ENCODE results near the gene TMEFF2. TPM values are rescaled to one million over a fixed set of nuclear protein-coding genes. Genes with fewer than 3 reads are reported as not detected.

TMEFF2 gene
- total RNA-seq, 2 experiments from 2014 or later: not detected

DNA sequence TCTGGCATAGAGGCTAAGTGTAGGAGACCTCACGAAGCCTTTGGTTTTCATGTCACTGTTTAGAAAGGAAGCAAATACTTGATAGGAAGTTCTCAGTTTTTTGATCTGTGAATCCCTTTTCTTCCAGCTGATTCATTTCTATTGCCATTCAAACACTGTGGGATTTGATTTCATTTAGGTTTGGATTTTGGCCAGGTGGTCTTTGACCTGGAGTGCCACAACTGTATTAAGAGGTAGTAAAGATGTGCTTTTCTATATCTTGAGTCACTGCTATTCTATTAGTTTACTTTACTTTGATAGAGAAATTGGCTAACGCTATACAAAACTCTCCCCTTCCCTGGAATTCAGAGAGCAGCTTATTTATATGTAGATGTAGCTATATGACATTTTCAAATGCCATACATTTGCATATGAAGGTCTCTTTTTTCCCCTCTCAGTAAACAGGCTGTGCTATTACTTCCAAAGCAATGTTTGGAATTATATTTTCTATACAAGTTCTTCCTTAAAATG is 215.5 kb downstream of the TMEFF2 start:
- no peak overlapping the region for H3K4me3 Mint-ChIP-seq

DNA sequence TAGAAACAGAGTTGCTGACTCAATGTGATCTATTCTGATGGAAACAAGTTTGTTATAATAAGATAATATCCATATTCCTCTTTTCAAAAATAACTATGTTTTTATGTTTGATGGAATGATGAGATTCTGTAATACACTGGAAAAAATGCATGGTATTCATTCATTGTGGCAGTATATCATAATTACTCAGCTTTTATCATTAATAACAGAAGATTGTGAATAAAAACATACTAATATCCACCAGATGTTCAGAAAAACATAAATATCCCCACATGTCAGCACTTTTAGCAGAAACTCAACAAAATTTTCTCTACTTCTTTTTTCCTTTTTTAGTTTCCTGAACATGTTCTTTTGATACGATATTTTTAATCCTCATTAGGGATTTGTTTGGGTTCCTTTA is 217.0 kb downstream of the TMEFF2 start:
- Mint-ChIP-seq H3K27me3 (peaks cover 11% of the 10 kb centered on the region), H3K27ac (no peak overlapping the region), H3K4me1 (no peaks in the 10 kb centered on the region), H3K9me3 (no peaks in the 10 kb centered on the region), H3K36me3 (no peaks in the 10 kb centered on the region), H3K4me3 (no peak overlapping the region)
- DNase-seq: no peak

More for the DNA sequence above, 215.5 kb downstream of the TMEFF2 start:
- H3K9me3 Mint-ChIP-seq: no peaks in the 10 kb centered on the region
- H3K4me1 Mint-ChIP-seq: no peaks in the 10 kb centered on the region
- DNase-seq: no peak
- H3K27me3 Mint-ChIP-seq: peaks cover 6% of the 10 kb centered on the region
- H3K27ac Mint-ChIP-seq: no peak overlapping the region
- H3K36me3 Mint-ChIP-seq: no peaks in the 10 kb centered on the region

DNA sequence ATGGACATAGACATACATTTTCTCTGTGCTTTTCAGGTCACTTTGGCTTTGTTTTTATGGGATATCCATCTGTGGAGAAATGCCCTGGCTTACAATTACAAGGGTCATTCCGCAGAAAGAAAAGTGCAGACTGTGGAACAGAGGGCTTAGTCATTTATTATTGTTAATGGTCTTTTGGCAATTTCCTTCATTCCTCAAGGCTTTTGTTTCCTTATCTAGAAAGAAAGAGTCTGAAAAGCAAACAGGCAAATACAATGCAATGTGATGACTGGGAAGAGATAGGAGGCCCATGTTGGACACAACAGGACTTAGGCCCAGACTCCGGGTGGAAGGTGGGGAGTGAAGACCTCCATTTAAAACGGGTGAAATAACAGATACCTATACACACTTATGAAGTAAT is 218.3 kb downstream of the TMEFF2 start:
- H3K27me3 Mint-ChIP-seq: peaks cover 16% of the 10 kb centered on the region
- H3K27ac Mint-ChIP-seq: no peak overlapping the region
- H3K4me1 Mint-ChIP-seq: no peaks in the 10 kb centered on the region
- no peaks in the 10 kb centered on the region for H3K36me3 Mint-ChIP-seq
- no peak for DNase-seq
- no peaks in the 10 kb centered on the region for H3K9me3 Mint-ChIP-seq
- H3K4me3 Mint-ChIP-seq: no peak overlapping the region

DNA sequence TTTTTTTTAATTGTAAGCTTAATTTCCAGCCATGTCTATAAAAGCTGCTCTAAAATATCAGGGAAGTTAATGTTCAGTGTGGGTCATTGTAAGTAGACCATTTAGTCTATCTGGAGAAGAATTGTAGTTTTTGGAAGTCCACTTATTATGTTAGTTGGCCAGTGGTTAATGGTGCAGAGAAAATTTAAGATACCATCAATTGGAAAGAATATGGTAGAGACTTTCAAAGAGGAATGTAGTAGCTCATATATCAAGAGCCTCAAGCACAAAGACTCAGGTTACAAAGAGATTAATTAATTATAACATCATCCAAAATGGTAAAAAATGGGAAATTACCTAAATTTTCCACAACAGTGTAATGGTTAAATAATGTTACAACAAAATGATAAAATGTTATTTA is 220.1 kb downstream of the TMEFF2 start:
- no peaks in the 10 kb centered on the region for H3K9me3 Mint-ChIP-seq

DNA sequence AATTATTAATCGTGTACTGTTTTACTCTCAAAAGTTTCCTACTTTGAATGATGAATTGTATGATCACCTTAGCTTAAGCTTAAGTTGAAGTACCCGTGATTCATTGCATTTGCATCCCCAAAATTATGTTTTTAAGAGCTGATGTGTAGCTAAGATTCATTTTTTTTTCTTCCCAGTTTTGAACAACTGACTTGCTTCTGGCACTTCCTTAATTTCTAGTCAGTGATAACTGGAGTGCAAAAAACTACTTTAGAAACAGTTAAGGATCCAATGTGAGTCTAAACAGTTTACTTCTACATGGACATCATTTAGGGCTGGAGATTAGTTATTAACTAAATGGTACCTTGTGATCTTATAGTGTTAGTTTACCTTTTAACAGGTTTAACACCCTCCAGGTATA is 223.9 kb downstream of the TMEFF2 start:
- Mint-ChIP-seq H3K4me1 (no peaks in the 10 kb centered on the region), H3K9me3 (no peaks in the 10 kb centered on the region)

More for the DNA sequence above, 220.1 kb downstream of the TMEFF2 start:
- no peaks in the 10 kb centered on the region for H3K36me3 Mint-ChIP-seq
- no peaks in the 10 kb centered on the region for H3K4me1 Mint-ChIP-seq
- H3K4me3 Mint-ChIP-seq: no peak overlapping the region
- no peak overlapping the region for H3K27ac Mint-ChIP-seq
- DNase-seq: no peak
- peaks cover 9% of the 10 kb centered on the region for H3K27me3 Mint-ChIP-seq

DNA sequence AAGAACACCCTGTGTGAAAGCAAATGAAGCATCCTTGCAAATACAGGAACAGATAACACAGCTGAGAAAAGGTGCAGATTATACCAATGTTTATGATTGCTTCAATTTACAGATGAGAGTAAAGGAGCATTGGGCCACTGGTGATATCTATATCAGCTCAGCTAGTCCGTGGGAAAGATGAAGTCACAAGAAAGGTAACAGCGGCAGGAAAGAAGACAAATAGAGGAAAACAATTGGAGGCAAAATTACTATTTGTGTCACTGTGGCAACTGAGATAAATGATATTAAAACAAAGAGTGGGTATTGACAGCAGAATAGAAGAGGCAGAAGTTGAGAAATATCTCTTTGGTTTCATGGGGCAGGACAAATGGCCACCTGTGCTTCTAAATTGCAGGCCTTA is 226.6 kb downstream of the TMEFF2 start:
- no peak overlapping the region for H3K4me3 Mint-ChIP-seq
- no peak overlapping the region for H3K27ac Mint-ChIP-seq
- no peak for DNase-seq
- no peaks in the 10 kb centered on the region for H3K36me3 Mint-ChIP-seq
- H3K9me3 Mint-ChIP-seq: no peaks in the 10 kb centered on the region
- H3K4me1 Mint-ChIP-seq: no peaks in the 10 kb centered on the region
- peaks cover 11% of the 10 kb centered on the region for H3K27me3 Mint-ChIP-seq

More for the DNA sequence above, 223.9 kb downstream of the TMEFF2 start:
- H3K27ac Mint-ChIP-seq: no peak overlapping the region
- peaks cover 9% of the 10 kb centered on the region for H3K27me3 Mint-ChIP-seq
- H3K36me3 Mint-ChIP-seq: no peaks in the 10 kb centered on the region
- H3K4me3 Mint-ChIP-seq: no peak overlapping the region
- no peak for DNase-seq

DNA sequence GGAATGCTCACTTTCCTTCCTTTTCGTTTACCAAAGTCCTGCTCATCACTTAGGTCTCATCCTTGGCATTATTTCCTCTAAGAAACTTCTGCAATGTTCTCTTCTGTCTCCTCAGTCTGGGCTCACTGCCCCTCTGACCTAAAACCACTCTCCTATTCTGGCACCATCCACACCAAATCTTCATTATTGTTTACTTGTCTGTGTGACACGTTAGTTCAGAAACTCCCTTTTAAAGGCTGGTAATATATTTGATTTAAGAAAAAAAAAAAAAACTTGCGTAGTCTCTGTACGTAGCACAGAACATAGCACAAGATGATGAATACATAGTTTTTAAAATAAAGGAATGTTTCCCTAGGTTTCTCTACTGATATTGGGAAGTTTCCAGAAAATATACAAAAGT is 229.0 kb downstream of the TMEFF2 start:
- Mint-ChIP-seq H3K27me3 (peaks cover 6% of the 10 kb centered on the region), H3K9me3 (no peaks in the 10 kb centered on the region), H3K4me3 (no peak overlapping the region)

DNA sequence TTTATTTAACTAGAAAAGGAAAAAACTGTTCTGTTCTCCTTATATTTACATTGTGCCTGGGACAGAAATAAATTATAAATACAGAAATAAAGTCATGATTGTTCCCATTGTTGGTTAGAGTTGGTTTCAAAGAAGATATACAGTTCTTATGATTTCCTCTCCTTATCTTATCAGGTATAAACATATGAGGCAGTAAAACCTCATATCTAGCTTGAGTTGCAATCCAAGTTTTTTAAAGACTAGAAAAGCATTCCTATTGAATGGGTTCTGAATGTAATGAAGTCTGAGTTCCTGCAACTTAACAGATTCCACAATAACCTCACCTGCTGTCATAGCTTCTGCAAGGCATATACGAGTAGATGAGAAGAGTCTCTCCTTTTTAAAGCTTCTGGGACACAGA is 233.2 kb downstream of the TMEFF2 start:
- Mint-ChIP-seq H3K36me3 (no peaks in the 10 kb centered on the region), H3K4me1 (no peaks in the 10 kb centered on the region), H3K27me3 (peaks cover 6% of the 10 kb centered on the region), H3K4me3 (no peak overlapping the region), H3K27ac (no peak overlapping the region), H3K9me3 (no peaks in the 10 kb centered on the region)
- no peak for DNase-seq

More for the DNA sequence above, 229.0 kb downstream of the TMEFF2 start:
- Mint-ChIP-seq H3K36me3 (no peaks in the 10 kb centered on the region), H3K27ac (no peak overlapping the region), H3K4me1 (no peaks in the 10 kb centered on the region)
- DNase-seq: no peak

DNA sequence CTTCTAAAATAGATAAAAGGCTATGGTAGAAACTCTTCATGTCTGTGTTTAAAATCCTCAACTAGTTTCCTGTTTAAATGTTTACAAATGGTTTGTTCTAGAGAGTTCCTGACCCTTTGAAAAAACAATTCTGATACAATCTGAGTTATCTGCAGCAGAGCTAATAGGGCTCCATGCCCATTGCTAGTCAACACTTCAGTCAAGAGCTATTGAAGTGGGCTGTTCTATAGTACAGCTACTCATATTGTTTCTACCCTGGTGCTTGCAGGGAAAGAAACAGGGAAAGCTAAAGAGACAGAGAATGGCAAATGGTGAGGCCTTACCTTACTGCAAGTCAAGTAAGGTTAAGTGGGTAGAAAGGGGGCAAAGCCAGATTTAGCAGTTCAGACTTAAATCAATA is 235.5 kb downstream of the TMEFF2 start:
- no peak for DNase-seq
- Mint-ChIP-seq H3K27me3 (peaks cover 14% of the 10 kb centered on the region), H3K4me3 (no peak overlapping the region), H3K9me3 (no peaks in the 10 kb centered on the region), H3K36me3 (no peaks in the 10 kb centered on the region), H3K4me1 (no peaks in the 10 kb centered on the region), H3K27ac (no peak overlapping the region)

DNA sequence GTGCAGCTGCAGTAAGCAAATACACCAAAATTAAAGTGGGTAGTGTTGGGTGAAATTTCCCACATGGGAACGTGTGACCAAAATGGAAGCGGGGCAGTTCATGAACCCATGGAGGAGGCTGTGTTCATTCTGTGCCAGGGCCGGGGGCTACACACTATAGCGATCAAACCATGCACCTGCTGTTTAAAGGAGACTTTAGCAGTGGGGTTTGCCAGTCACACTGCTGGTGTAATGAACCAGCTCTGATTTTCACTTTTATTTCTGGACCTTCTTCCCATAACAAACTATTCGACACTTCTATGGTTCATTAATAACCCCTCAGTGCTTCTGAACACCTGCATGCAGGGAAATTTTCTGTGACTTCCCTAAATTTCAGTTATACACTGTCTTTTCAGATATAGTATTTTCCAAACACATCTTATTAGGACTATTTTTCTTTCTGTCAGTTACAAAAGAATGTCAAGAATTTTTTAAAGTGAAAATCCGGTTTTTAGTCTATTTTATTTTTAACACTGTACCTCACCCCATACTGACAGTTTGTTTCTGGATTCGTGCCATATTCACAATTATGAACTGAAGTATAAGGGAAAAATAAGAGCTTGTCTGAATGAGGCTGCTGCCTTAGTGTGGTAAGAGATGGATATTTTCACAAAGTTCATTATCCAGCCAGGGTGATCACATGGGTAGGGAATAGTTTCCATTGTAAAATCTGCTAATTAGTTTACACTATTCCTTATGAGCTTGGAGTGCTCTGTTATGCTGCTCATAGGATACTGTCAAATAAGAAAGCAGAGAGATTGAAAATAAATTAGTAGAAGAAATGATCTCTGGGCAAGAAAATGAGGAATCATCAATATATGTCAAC is 236.5 kb downstream of the TMEFF2 start:
- peaks cover 11% of the 10 kb centered on the region for H3K27me3 Mint-ChIP-seq
- H3K36me3 Mint-ChIP-seq: no peaks in the 10 kb centered on the region
- H3K4me3 Mint-ChIP-seq: no peak overlapping the region
- H3K4me1 Mint-ChIP-seq: no peaks in the 10 kb centered on the region
- no peak overlapping the region for H3K27ac Mint-ChIP-seq
- DNase-seq: no peak
- no peaks in the 10 kb centered on the region for H3K9me3 Mint-ChIP-seq

DNA sequence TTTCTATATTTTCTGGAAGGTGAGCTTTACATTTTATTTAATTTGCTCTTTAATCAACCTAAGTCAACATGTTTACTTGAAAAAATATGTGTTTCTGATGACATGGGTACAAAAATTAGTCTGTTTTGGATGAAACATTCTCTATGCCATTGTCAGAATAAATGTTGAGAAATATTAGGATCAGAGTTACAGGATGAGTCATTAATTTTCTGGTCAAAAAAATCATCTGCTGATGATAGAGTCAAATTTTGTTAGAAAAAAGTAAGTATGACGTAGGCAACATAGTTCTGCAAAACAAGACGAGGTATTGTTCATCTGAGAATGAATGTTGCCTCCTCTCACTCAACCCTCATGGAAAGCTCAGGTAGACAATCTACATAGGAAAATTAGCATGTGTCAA is 240.3 kb downstream of the TMEFF2 start:
- Mint-ChIP-seq H3K4me1 (no peaks in the 10 kb centered on the region), H3K27me3 (peaks cover 11% of the 10 kb centered on the region), H3K27ac (no peak overlapping the region), H3K9me3 (no peaks in the 10 kb centered on the region), H3K36me3 (no peaks in the 10 kb centered on the region), H3K4me3 (no peak overlapping the region)
- DNase-seq: no peak

DNA sequence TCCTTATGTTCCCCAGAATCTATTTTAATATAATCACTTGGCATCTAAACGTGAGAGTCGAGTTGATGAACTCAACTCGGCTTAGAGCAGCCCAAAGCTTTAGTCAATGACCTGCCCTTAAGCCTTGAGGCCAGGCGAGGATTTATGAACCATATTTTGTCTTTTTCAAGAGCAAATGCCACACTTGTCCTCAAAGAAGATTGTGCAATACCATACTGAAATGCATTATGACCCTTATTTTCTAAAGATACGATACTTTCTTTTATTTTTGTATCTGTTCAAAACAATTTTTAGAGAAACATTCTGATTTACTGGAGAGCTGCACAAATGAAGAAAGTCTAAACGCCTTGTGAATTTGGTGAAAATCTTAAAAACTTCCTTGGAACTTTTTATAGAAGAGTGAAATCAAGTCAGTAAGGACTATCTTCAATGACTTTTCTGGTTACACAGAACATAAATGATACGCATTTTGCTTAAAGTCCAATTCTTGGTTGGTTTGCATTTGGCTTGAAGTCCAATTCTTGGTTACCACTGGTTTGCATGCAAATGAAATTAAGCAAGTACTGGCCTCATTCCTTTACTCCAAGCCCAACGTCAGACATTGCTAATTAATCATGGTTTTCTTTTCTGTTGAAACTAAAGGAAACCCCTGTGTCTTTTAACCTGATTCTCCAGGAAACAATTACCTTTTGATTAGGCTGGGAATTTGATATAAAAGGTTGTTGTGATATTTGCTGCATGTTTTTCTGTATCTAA is 242.0 kb downstream of the TMEFF2 start:
- Mint-ChIP-seq H3K27ac (no peak overlapping the region), H3K9me3 (no peaks in the 10 kb centered on the region), H3K27me3 (peaks cover 14% of the 10 kb centered on the region), H3K4me3 (no peak overlapping the region), H3K4me1 (no peaks in the 10 kb centered on the region), H3K36me3 (no peaks in the 10 kb centered on the region)
- no peak for DNase-seq

DNA sequence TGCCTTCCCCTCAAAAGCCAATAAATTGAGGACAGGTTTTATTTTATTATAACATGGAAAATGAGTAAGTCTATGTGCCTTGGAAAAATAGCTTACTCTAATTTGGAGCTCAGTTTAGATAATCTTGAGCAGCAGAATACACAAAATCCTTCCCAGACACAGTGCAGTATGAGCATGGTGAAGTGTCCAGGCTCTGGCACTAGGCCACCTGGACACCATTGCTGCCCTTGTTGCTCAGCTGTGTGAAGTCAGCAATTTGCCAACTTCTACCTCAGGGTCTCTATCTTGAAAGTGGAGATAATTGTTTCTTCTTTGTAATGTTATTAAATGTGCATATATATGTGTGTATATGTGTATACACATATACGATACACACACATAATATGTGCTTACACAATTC is 242.9 kb downstream of the TMEFF2 start:
- DNase-seq: no peak
- H3K4me3 Mint-ChIP-seq: no peak overlapping the region
- H3K4me1 Mint-ChIP-seq: no peaks in the 10 kb centered on the region
- H3K9me3 Mint-ChIP-seq: no peaks in the 10 kb centered on the region
- H3K27me3 Mint-ChIP-seq: peaks cover 16% of the 10 kb centered on the region
- H3K27ac Mint-ChIP-seq: no peak overlapping the region
- no peaks in the 10 kb centered on the region for H3K36me3 Mint-ChIP-seq

DNA sequence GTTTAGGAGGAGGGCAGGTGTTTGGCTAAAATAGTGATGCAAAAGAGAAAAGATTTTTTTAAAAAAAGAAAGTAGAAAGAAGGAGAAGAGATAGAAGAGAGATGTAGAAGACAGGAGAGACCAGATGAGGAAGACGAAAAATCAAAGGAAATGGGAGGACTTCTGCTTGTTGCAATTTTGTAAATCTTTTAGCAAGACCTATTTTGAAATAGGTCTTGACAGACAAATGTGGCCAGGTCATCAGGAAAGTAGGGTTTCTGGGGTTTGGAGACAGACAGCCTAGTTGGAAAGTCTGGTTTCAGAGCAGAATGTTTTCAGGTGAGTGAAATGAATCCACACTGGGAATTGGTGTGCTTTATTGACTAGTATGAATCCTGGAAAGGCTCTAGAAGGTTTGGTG is 243.4 kb downstream of the TMEFF2 start:
- no peak for DNase-seq
- peaks cover 15% of the 10 kb centered on the region for H3K27me3 Mint-ChIP-seq
- no peak overlapping the region for H3K4me3 Mint-ChIP-seq
- no peak overlapping the region for H3K27ac Mint-ChIP-seq
- no peaks in the 10 kb centered on the region for H3K9me3 Mint-ChIP-seq
- no peaks in the 10 kb centered on the region for H3K36me3 Mint-ChIP-seq
- no peaks in the 10 kb centered on the region for H3K4me1 Mint-ChIP-seq

DNA sequence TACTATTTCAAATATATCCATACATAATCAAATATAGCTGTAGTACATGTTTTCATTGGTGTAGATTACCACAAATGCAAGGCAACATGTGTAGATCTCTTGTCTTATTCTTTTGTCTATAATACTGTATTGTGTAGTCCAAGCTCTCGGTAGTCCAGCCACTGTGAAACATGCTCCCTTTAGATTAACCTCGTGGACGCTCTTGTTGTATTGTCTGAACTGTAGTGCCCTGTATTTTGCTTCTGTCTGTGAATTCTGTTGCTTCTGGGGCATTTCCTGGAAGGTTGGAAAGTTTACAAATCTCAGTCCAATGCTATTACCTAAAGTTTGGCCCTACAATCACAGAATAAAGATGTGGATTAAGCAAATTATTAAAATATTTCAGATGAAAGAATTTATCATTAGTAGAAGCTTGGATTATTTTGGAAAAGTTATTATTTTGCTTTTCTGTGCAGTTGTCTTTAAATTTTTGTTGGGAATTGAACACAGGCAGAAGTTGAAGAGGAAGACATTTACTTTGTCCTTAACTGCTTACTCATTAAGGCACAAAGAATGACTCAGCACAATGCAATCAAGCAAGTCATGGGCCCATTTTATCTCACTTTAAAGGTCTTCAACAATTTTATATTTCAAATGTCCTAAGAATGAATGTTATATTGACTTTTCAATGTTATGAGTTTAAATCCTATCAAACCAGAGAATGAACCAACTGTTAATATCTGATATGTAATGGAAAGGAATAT is 244.4 kb downstream of the TMEFF2 start:
- DNase-seq: no peak
- Mint-ChIP-seq H3K4me1 (no peaks in the 10 kb centered on the region), H3K9me3 (no peaks in the 10 kb centered on the region), H3K36me3 (no peaks in the 10 kb centered on the region), H3K27me3 (peaks cover 5% of the 10 kb centered on the region), H3K4me3 (no peak overlapping the region), H3K27ac (no peak overlapping the region)
